Loucy (cell line): Measurements from ENCODE around the gene STRADA.

Experiments used
- EZH2phosphoT487 ChIP-seq: fragments of 200-600 bp; IDR thresholded peaks from 2 replicates; pipeline ENCODE4 v1.6.1; 2018; ENCODE audit warnings: antibody characterized with exemption, mild to moderate bottlenecking, moderate library complexity, borderline replicate concordance
- TF ChIP-seq, protein P1 (sequence below): fragments of 200-600 bp; sonication (generic); conservative IDR thresholded peaks from 2 replicates; pipeline ENCODE4 v1.5.1; 2014; ENCODE audit warnings: mild to moderate bottlenecking, antibody characterized with exemption, low read length

DNA sequence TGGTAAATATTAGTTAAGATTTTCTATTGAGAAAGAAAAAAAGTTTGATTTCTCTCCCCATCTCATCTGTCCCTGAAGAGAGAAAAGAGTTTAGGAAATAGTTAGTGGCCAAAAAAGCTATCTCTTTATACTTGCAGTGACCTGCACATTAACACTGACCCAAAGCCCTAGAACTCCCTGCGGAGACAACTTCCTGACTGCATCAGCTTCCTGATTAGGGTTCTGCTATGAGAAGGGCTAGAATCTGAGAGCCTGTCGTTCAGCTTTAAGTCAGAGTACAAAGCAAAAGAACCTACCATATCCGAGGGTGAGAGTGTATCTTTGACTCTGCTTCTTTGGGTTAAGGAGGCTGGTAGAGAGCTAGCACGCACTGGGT lies 66.4 kb downstream of the STRADA start:
- TF ChIP-seq, protein P1, sequence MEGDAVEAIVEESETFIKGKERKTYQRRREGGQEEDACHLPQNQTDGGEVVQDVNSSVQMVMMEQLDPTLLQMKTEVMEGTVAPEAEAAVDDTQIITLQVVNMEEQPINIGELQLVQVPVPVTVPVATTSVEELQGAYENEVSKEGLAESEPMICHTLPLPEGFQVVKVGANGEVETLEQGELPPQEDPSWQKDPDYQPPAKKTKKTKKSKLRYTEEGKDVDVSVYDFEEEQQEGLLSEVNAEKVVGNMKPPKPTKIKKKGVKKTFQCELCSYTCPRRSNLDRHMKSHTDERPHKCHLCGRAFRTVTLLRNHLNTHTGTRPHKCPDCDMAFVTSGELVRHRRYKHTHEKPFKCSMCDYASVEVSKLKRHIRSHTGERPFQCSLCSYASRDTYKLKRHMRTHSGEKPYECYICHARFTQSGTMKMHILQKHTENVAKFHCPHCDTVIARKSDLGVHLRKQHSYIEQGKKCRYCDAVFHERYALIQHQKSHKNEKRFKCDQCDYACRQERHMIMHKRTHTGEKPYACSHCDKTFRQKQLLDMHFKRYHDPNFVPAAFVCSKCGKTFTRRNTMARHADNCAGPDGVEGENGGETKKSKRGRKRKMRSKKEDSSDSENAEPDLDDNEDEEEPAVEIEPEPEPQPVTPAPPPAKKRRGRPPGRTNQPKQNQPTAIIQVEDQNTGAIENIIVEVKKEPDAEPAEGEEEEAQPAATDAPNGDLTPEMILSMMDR: no peak
- TF ChIP-seq EZH2phosphoT487: no peak
